Measurements from ENCODE around the gene COL11A2.

The COL11A2 gene

DNA sequence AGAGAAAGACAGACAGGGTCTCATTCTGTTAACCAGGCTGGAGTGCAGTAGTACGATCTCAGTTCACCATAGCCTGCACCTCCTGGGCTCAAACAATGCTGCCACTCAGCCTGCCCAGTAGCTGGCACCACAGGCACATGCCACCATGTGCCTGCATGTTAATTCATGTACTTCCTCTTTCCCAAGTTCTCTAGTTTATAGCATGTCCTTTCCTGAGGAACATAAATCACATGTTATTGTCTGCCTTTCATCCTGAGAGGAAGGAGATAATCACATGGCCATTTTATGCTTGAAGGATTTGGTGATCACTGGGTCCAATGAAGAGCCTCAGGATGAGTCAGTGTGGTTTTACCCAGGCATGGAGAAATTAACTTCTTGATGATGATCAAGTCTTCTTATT is 47.9 kb downstream of the COL11A2 start:
- no peaks in the 10 kb centered on the region for H3K36me3 Mint-ChIP-seq (ENCODE audit: low read depth)
- H3K27me3 Mint-ChIP-seq (ENCODE audit: low read depth) = peaks cover 39% of the 10 kb centered on the region
- H3K27ac Mint-ChIP-seq = no peak overlapping the region
- no peak overlapping the region for H3K4me3 Mint-ChIP-seq
- peaks cover 8% of the 10 kb centered on the region for H3K4me1 Mint-ChIP-seq (ENCODE audit: low read depth)
- no peaks in the 10 kb centered on the region for H3K9me3 Mint-ChIP-seq

DNA sequence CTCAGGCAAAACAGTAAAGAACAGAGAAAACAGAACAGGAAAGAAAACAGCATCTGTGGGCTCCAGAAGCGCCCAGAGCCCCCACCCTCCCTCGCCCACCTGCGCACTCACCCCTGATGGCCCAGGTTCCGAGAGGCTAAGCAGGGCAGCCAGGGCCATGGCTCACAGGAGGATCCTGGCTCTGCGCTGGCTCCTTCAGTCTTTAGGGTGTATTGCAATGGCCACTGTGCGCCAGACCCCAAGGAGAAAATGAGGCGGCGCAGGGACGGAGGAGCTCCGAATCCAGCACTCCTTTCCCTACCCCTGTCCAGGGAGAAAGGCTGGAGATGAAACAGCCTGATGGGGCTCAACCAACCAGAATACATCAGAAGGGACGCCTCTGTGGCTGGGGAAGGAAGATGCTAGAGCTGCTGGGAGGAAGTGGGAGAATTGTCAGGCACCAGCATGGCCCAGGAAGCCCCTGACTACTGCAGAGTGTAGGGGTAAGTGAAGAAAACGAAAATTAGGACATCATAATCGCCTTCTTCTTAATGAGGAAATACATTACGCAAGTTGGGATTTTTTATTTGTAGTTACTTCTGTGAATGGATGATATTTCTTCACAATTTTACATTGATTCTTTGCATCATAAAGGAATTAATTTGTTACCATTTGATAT is 49.0 kb downstream of the COL11A2 start:
- no peaks in the 10 kb centered on the region for H3K36me3 Mint-ChIP-seq (ENCODE audit: low read depth)
- no peak overlapping the region for H3K27ac Mint-ChIP-seq
- peaks cover 8% of the 10 kb centered on the region for H3K4me1 Mint-ChIP-seq (ENCODE audit: low read depth)
- peaks cover 34% of the 10 kb centered on the region for H3K27me3 Mint-ChIP-seq (ENCODE audit: low read depth)
- H3K4me3 Mint-ChIP-seq = no peak overlapping the region
- no peaks in the 10 kb centered on the region for H3K9me3 Mint-ChIP-seq

DNA sequence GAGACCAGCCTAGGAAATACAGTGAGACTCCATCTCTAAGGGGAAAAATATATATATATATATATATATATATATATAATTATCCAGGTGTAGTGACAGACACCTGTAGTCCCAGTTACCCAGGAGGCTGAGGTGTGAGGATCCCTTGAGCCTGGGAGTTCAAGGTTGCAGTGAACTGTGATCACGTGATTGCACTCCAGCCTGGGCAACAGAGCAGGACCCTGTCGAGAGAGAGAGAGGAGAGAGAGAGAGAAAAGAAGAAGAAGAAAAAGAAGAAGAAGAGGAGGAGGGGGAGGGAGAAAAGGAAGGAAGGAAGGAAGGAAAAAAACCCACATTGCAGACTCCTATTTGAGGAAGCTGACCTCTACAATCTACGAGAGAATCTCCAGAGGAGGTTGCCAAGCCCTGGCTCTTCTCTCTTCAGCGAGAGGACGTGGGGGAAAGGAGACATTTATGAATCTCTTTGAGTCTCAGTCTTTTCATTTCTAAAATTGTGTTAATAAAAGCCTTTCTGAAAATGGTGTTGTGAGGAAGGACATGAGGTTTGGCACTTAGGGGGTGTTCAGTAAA is 49.7 kb downstream of the COL11A2 start:
- H3K27ac Mint-ChIP-seq = no peak overlapping the region
- H3K4me1 Mint-ChIP-seq (ENCODE audit: low read depth) = peaks cover 8% of the 10 kb centered on the region
- no peak overlapping the region for H3K4me3 Mint-ChIP-seq
- no peaks in the 10 kb centered on the region for H3K9me3 Mint-ChIP-seq
- peaks cover 34% of the 10 kb centered on the region for H3K27me3 Mint-ChIP-seq (ENCODE audit: low read depth)
- no peaks in the 10 kb centered on the region for H3K36me3 Mint-ChIP-seq (ENCODE audit: low read depth)

DNA sequence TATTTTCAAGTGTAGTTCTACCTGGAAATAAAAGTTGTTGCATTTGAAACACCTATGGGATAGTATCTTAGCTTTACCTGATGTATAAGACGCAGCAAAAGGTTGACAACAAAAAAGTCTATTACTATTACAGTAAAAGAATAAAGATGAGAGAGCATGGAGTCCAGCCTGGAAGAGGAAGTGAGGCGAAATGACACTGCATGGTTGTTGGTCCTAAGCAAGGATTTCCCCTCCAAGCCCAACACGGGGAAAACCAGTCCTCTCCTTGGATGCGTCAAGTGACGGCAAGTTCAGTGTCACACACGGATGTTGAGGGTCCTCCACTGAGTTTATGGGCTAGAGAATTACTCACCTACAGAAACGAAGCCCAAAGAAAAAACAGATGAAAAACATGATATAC is 51.7 kb downstream of the COL11A2 start:
- Mint-ChIP-seq H3K27ac (no peak overlapping the region), H3K4me1 (ENCODE audit: low read depth) (peaks cover 8% of the 10 kb centered on the region), H3K4me3 (no peak overlapping the region), H3K9me3 (no peaks in the 10 kb centered on the region), H3K27me3 (ENCODE audit: low read depth) (peaks cover 38% of the 10 kb centered on the region), H3K36me3 (ENCODE audit: low read depth) (no peaks in the 10 kb centered on the region)

DNA sequence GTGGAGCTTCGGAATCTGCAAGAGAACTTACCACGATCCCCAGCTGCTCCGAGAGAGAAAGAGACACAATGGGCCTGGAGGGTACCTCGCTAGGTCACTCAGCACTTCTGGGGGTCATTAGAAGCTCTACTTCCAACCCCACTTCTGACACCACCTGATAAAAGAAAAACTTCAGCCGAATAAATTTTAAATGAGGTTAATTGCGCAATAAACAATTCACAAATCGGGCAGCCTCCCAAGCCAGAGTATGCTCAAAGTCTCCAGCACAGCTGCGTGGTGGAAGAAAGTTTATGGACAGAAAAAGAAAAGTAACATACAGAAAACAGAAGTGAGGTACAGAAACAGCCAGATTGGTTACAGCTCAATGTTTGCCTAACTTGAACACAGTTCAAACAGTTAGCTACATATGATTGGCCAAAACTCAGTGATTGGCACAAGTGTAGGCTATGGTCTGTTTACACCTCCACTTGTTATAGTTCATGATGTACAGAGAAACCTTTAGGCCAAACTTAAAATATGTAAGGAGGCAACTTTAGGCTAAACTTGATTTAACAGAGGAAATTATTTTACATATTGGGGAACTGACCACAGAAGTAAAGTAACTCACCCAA is 52.6 kb downstream of the COL11A2 start:
- no peak overlapping the region for H3K27ac Mint-ChIP-seq
- H3K9me3 Mint-ChIP-seq = no peaks in the 10 kb centered on the region
- no peak overlapping the region for H3K4me3 Mint-ChIP-seq
- H3K27me3 Mint-ChIP-seq (ENCODE audit: low read depth) = peaks cover 38% of the 10 kb centered on the region
- no peaks in the 10 kb centered on the region for H3K36me3 Mint-ChIP-seq (ENCODE audit: low read depth)
- peaks cover 8% of the 10 kb centered on the region for H3K4me1 Mint-ChIP-seq (ENCODE audit: low read depth)

DNA sequence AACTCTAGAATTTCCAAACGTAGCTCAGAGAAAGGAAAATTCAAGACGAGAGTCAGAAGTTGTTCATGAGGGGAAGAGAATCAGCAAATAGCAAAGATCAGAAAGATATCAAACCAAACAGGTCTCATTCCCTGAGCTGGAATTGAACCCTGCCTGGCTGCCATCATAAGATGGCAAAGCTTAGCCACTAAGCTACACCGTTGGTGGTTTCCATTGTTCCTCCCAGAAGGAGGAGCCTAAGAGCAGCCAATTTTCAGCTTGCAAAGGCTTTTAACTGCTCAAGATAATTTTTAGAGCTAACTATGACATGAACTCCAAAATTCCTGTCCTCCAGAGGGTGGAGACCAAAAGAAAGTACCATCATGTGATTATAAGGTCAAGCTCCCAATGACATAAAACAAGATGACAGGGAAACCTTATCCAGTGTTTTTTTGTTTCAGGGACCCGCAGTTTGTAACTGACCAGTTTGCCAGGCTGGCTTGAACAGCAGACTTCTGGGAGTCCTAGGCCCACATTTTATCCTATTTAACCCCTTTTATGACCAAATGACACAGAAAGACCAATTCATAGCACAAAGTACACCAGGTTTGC is 55.9 kb downstream of the COL11A2 start:
- Mint-ChIP-seq H3K9me3 (no peaks in the 10 kb centered on the region), H3K27ac (no peak overlapping the region), H3K4me1 (ENCODE audit: low read depth) (no peaks in the 10 kb centered on the region)

DNA sequence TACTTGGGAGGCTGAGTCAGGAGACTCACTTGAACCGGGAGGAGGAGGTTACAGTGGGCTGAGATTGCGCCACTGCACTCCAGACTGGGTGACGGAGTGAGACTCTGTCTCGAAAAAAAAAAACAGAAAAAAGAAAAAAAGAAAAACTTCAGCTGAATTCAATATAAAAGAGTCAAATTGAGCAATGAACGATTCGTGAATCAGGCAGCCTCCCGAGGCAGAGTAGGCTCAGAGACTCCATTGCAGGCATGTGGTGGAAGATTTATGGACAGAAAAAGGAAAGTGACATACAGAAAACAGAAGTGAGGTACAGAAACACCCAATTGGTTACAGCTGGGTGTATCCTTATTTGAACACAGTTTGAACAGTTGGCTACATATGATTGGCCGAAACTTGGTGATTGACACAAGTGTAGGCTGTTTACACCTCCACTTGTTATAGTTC is 60.2 kb downstream of the COL11A2 start:
- H3K4me3 Mint-ChIP-seq = no peak overlapping the region
- peaks cover 4% of the 10 kb centered on the region for H3K27me3 Mint-ChIP-seq (ENCODE audit: low read depth)
- H3K27ac Mint-ChIP-seq = no peak overlapping the region
- H3K36me3 Mint-ChIP-seq (ENCODE audit: low read depth) = no peaks in the 10 kb centered on the region
- peaks cover 17% of the 10 kb centered on the region for H3K4me1 Mint-ChIP-seq (ENCODE audit: low read depth)
- H3K9me3 Mint-ChIP-seq = no peaks in the 10 kb centered on the region

More for the DNA sequence above, 55.9 kb downstream of the COL11A2 start:
- peaks cover 15% of the 10 kb centered on the region for H3K27me3 Mint-ChIP-seq (ENCODE audit: low read depth)
- H3K4me3 Mint-ChIP-seq = no peak overlapping the region
- no peaks in the 10 kb centered on the region for H3K36me3 Mint-ChIP-seq (ENCODE audit: low read depth)

DNA sequence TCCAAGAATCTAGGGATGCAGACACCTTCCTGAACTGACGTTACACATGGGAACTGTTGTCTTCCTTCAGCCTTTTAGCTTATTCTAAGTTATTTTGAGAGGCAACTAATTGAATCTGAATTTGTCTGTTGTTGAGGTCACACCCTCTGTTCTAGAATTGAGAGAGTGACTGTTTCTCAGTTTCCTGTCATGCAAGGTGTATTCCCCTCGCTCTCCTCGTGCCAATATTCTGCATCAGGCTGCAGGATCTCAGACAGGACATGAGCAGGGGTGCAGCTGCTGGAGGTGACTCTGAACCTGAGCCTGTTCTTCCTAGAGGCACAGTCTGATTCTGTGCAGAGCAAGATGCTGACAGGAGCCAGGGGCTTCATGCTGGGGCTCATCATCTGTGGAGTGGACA is 63.9 kb downstream of the COL11A2 start:
- Mint-ChIP-seq H3K4me3 (no peak overlapping the region), H3K9me3 (peaks cover 6% of the 10 kb centered on the region), H3K27me3 (ENCODE audit: low read depth) (no peaks in the 10 kb centered on the region), H3K27ac (peak overlapping the region; percentile 37), H3K4me1 (ENCODE audit: low read depth) (peaks cover 19% of the 10 kb centered on the region), H3K36me3 (ENCODE audit: low read depth) (no peaks in the 10 kb centered on the region)

DNA sequence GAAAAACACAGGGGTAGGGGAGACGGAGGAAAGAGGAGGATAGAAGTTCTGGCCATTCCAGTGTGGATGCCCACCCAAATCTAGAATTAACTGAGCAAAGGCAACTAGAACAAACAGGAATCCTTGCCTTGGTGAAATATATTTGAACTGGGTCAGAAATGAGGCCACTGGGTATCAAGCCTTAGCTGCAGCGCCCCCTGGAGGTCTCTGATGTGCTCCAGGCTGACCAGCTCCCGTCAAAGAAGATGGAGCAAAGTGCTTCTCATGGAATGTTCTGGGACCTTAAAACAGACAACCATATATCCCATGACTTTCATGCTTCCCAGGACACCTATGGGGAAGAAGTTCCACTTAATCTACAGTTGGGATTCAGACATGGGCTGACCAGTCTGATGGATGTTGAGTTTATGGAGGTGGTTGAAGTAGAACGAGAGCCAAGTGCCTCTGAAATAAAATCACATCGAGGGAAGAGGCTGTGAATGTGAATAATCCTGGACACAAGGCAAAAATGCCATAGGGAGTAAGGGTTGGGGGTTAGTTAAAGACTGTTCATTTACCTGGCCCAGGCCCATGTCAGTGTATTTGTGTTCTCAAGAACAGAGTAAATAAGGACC is 66.1 kb downstream of the COL11A2 start:
- H3K36me3 Mint-ChIP-seq (ENCODE audit: low read depth) = no peaks in the 10 kb centered on the region

DNA sequence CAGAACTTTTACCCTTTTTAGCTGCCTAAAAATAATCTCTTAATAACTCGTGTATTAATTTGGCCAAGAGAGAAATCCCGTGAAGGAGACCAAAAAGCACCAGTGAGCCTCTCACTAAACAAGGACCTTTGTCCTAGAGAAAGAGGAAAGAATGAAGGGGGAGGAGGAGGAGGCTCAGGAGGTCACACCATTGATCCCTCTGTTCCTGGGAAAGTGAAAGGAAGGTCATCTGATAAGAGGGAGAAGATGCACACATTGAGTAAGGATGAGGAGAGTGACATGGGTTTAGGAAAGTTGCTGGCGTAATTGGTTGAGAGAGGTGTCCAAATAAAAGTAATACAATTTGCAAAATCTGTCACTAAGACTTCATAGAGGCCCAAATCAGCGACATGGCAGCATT is 67.3 kb downstream of the COL11A2 start:
- H3K27ac Mint-ChIP-seq = no peak overlapping the region
- H3K9me3 Mint-ChIP-seq = peaks cover 6% of the 10 kb centered on the region
- peaks cover 14% of the 10 kb centered on the region for H3K4me1 Mint-ChIP-seq (ENCODE audit: low read depth)
- no peak overlapping the region for H3K4me3 Mint-ChIP-seq
- peaks cover 19% of the 10 kb centered on the region for H3K27me3 Mint-ChIP-seq (ENCODE audit: low read depth)
- H3K36me3 Mint-ChIP-seq (ENCODE audit: low read depth) = no peaks in the 10 kb centered on the region

More for the DNA sequence above, 66.1 kb downstream of the COL11A2 start:
- Mint-ChIP-seq H3K4me3 (no peak overlapping the region), H3K27me3 (ENCODE audit: low read depth) (peaks cover 7% of the 10 kb centered on the region), H3K9me3 (peaks cover 6% of the 10 kb centered on the region), H3K4me1 (ENCODE audit: low read depth) (peaks cover 19% of the 10 kb centered on the region), H3K27ac (no peak overlapping the region)

DNA sequence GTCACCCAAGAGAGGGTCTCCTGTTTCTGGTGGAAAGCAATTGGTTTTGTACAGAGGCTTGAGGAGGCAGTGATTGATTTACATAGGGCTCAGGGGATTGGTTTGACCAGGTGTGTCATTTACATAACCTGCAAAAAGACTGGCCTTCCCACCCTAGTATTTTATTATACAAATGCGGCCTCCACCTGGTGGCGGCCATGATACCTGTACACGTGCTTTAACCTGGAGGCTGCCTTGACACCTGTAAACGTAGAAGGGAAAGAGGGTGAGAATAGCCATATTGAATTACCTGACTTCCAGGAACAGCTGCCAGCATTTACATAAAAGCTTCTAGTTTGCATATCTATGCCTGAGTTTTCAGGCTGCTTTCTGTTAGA is 67.8 kb downstream of the COL11A2 start:
- H3K4me1 Mint-ChIP-seq (ENCODE audit: low read depth) = peaks cover 14% of the 10 kb centered on the region
- H3K27me3 Mint-ChIP-seq (ENCODE audit: low read depth) = peaks cover 23% of the 10 kb centered on the region
- no peak overlapping the region for H3K4me3 Mint-ChIP-seq
- H3K27ac Mint-ChIP-seq = no peak overlapping the region
- H3K36me3 Mint-ChIP-seq (ENCODE audit: low read depth) = no peaks in the 10 kb centered on the region
- H3K9me3 Mint-ChIP-seq = peaks cover 6% of the 10 kb centered on the region

DNA sequence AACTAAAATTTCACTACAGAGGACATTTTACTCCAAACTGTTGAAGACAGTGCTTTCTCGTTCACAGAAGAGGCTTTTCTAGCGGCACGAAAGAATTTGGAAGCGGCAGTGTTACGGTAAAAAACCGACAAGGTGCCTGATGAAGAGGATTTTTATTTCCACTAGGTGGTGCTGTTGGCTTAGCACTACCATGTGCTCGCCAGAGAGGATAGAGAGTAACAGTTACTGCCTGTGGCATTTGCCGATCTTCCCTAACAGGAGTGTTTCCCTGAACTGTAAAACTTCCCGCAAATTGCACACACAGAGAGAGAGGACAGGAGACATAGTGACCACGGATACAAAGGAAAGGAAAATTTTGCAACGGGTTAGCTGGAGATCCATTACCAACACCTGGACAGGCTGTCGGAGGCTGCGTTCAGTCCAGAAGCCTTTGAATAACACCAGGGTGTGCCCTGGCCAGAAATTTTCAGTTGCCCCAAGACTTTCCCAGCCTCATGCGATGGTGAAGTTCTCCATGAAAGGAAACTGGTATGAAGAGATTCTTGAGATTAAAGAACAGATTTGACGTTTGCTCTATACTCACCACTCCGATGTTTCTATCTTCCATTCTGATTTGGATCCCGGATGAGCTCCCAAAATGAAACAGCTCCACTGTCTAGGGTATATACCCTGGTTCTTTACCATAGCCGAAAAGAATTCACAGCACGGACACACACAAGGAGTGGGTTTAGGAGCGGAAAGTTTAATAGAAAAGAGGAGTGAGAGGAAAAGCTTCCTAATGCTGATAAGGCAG is 68.3 kb downstream of the COL11A2 start:
- H3K36me3 Mint-ChIP-seq (ENCODE audit: low read depth) = no peaks in the 10 kb centered on the region
- no peak overlapping the region for H3K4me3 Mint-ChIP-seq
- H3K9me3 Mint-ChIP-seq = peaks cover 6% of the 10 kb centered on the region
- peaks cover 28% of the 10 kb centered on the region for H3K27me3 Mint-ChIP-seq (ENCODE audit: low read depth)
- peaks cover 12% of the 10 kb centered on the region for H3K4me1 Mint-ChIP-seq (ENCODE audit: low read depth)
- no peak overlapping the region for H3K27ac Mint-ChIP-seq

DNA sequence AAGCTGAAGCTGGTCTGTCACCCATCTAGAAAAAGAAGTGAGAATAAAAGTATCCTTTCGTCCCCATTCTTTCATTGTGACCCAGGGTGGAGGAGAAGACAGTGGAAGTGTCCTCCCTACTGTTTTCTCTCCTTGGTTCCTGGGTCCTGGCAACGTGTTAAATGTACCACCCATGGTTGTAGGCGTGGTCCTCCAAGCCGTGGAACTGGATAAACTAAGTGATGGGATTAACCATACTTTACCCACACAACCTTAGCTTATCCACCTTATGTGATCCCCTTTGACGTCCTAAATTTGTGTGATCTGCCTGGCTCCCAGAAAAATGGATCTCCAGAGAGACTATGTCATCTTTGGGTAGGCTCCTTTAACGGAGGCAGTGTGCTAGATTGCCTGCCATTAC is 69.1 kb downstream of the COL11A2 start:
- Mint-ChIP-seq H3K27ac (no peak overlapping the region), H3K27me3 (ENCODE audit: low read depth) (peaks cover 33% of the 10 kb centered on the region), H3K4me3 (no peak overlapping the region), H3K4me1 (ENCODE audit: low read depth) (peaks cover 7% of the 10 kb centered on the region), H3K9me3 (peaks cover 6% of the 10 kb centered on the region), H3K36me3 (ENCODE audit: low read depth) (no peaks in the 10 kb centered on the region)

DNA sequence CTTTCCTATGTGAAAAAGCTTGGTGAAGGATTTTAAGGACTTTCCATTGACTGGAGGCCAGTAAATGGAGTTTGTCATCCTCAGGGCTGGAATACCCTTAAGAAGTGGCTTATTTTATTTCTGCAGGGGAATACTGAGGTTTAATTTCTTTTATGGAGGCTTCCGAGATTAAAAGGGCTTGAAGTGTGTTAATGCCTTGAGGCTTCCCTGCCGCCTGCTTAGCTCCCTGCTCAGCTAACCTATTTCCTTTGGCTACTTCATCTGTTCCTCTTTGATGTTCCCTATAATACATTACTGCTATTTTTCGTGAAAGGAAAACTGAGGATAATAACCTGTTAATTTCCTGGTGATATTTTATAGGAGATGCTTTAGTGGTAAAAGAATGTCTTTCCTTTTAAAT is 72.3 kb downstream of the COL11A2 start:
- Mint-ChIP-seq H3K9me3 (peaks cover 6% of the 10 kb centered on the region), H3K4me3 (no peak overlapping the region), H3K36me3 (ENCODE audit: low read depth) (no peaks in the 10 kb centered on the region), H3K4me1 (ENCODE audit: low read depth) (peaks cover 11% of the 10 kb centered on the region), H3K27me3 (ENCODE audit: low read depth) (peaks cover 64% of the 10 kb centered on the region), H3K27ac (no peak overlapping the region)

Measured in T-helper 1 cell treated with Interleukin-12 subunit alpha and Interleukin-12 subunit beta and Interleukin-4 antibody, amounts not matched to agents 30 μg/mL and 1 μg/mL, for 36 hours (primary cell).